Ectodermal cell (in vitro differentiated cells): ENCODE measurements around the gene EXO5.
"Not testable (repeated sequence)": the region's sequence is repeated elsewhere in the genome, so short reads cannot be mapped to it uniquely, and the experiment has no call there.

ENCODE experiments used
- H3K27ac ChIP-seq: 2 replicates; pipeline ENCODE4 v1.7.0; 2013; ENCODE audit warnings: mild to moderate bottlenecking, low read depth, low read length; ENCODE audit not compliant: insufficient read depth, poor library complexity, severe bottlenecking
- H3K27me3 ChIP-seq: 2 replicates; pipeline ENCODE4 v1.7.0; 2013; ENCODE audit warnings: mild to moderate bottlenecking, low read length; ENCODE audit not compliant: insufficient read depth, control insufficient read depth, poor library complexity, severe bottlenecking
- H3K36me3 ChIP-seq: one replicate; pipeline ENCODE4 v1.7.0; 2013; ENCODE audit warnings: low read length; ENCODE audit not compliant: control insufficient read depth, insufficient read depth
- H3K4me1 ChIP-seq: one replicate; pipeline ENCODE4 v1.7.0; 2013; ENCODE audit warnings: low read length; ENCODE audit not compliant: control insufficient read depth, insufficient read depth
- H3K4me3 ChIP-seq: 2 replicates; pipeline ENCODE4 v1.7.0; 2013; ENCODE audit warnings: low read depth, low read length, control low read depth; ENCODE audit not compliant: insufficient read depth
- H3K9me3 ChIP-seq: 2 replicates; pipeline ENCODE4 v1.7.0; 2013; ENCODE audit warnings: mild to moderate bottlenecking, low read length, moderate library complexity; ENCODE audit not compliant: control insufficient read depth
- WGBS, 2 experiments: methylation state at CpG; one replicate each; pipeline ENCODE4 v1.1.7; 2013; ENCODE audit warnings: missing lambda C conversion rate in 2 of 2; 5-methylcytosine and 5-hydroxymethylcytosine counted together

The EXO5 gene

DNA sequence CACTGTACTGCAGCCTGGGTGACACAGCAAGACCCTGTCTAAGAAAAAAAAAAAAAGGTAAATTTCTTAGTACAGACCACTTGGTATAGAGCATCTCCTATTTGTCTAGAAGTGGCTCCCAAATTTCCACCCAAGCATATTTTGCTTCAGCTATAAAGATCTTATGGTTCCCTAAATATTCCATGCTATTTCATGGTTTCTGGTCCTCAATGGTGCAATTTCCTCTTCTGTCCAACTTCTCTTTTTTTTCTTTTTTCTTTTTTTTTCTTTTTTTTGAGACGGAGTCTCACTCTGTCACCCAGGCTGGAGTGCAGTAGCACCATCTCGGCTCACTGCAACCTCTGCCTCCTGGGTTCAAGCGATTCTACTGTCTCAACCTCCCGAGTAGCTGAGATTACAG is 5.9 kb upstream of the EXO5 start:
- not testable (repeated sequence) for H3K4me3 ChIP-seq, H3K36me3 ChIP-seq, H3K4me1 ChIP-seq, H3K27me3 ChIP-seq, H3K9me3 ChIP-seq, H3K27ac ChIP-seq
- WGBS, 2 experiments: 90 to 92% methylated on average over 4 of the region's 4 CpGs

DNA sequence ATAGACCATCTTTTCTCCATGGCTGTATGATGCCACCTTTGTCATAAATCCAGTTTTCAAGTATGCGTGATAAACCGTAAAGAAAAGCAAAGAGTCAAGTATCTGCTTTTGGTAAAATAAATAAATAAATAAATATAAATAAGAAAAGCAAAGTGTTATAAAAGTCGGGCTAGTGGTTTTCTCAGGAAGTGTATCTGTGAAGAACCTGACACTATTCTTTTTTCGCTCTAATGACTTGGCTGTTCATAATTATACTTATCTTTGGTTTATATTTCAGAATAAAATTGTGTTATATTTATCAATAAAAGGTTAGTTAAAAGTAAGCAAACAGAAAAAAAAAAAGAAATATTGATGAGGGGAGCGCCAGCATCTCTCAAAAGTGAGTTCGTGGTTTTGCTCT is 594 bp upstream of the EXO5 start:
- H3K27ac ChIP-seq: no peak overlapping the region
- H3K27me3 ChIP-seq: peaks cover 7% of the 10 kb centered on the region
- H3K4me3 ChIP-seq: peak overlapping the region; percentile 65
- WGBS, 2 experiments: 29 to 54% methylated on average over 2 to 3 of the region's 6 CpGs
- H3K36me3 ChIP-seq: no peaks in the 10 kb centered on the region
- H3K4me1 ChIP-seq: no peaks in the 10 kb centered on the region
- H3K9me3 ChIP-seq: no peaks in the 10 kb centered on the region

DNA sequence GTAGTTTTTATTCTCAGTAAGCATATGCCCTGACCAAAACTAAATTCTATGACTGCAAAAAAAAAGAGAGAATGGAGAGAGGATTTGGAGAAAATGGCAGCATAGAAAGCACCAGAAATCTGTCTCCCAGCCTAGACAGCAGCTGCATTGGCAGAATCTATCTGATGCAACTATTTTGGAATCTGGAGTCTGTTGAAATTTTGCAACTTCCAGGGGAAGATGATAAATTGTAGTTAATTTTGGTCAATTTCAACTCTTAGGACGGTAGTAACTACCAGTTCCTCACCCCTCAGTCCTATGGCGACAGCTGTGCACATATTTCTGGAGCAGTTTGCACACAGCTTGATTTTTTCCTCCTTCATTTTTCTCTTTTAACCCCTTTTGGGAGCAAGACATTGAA is 10.9 kb downstream of the EXO5 start:
- WGBS, 2 experiments: 91 to 94% methylated on average over 2 of the region's 2 CpGs
- H3K9me3 ChIP-seq: no peaks in the 10 kb centered on the region
- H3K27me3 ChIP-seq: no peaks in the 10 kb centered on the region
- peaks cover 11% of the 10 kb centered on the region for H3K36me3 ChIP-seq
- no peak overlapping the region for H3K27ac ChIP-seq
- no peak overlapping the region for H3K4me3 ChIP-seq
- no peaks in the 10 kb centered on the region for H3K4me1 ChIP-seq

DNA sequence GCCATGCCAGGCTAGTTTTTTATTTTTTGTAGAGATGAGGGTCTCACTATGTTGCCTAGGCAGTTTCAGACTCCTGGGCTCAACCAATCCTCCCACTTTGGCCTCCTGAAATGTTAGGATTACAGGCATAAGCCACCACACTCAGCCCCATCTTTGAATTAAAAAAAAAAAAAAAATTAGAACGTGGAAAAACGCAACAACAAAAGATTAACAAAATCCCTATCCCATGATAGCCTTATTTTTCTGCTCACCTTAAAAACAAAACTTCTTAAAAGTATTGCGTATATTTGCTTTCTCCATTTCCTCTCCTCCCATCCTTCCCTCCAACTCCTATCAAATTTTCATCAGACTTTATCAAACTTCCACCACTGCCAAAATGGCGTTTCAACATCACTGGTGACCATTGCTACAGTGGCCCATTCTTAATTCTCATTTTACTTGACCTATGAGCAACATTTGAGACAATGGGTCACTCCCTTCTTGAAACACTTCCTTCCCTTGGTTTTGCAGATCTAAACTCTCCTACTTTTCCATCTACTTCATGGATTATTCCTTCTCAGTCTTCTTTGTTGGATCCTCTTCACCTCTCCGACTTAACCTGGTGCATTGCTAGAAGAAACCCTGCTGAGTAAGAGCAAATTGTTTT is 22.3 kb downstream of the EXO5 start:
- Histone ChIP-seq H3K27me3 (peaks cover 3% of the 10 kb centered on the region), H3K9me3 (peaks cover 2% of the 10 kb centered on the region), H3K27ac (no peak overlapping the region)

DNA sequence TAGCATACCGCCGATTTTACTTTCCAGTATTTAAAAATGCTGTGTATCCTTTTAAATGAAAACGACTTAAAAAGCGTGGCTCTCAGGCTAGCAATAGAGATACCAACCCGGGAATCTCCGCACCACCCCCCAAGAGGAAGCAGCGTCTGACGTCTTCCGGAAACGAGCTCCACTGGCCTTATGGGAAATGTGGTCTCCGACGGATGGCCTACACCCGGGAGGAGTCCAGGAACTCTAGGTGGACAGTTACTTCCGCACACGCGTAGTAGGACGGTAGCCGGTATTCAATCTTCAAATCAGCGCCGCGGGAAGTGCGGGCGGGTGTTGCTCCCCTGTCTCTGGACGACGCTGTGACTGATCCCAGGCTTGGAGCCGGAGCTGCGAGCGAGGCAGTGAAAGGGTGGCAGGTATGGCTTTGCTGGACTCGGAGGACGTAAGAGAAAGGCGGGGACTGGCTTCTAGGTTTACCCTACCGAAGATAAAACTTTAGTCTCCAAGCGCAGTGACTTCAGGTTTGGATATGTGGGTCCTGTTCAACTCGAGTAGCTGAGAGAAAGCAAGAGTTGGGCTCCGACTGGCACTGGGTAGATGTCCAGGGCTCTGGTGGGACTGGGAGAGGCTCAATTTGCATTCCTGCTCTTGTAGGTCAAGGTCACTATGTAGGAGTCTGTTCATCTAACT is 23.0 kb downstream of the EXO5 start, which contains the start of gene ZNF684:
ZNF684 (plus strand) TSS at position 257 of the 681 bp plus-strand sequence. CDS start 1,530 bp downstream, outside the sequence.
- Histone ChIP-seq H3K36me3 (no peaks in the 10 kb centered on the region), H3K27ac (no peak within 1 kb of the TSS), H3K9me3 (no peaks in the 10 kb centered on the region), H3K4me3 (peak within 1 kb of the TSS; percentile 81), H3K27me3 (peaks cover 3% of the 10 kb centered on the region), H3K4me1 (no peaks in the 10 kb centered on the region)
- WGBS, 2 experiments: 0 to 1% methylated on average over 35 of the region's 35 CpGs

More for the DNA sequence above, 22.3 kb downstream of the EXO5 start:
- no peaks in the 10 kb centered on the region for H3K36me3 ChIP-seq
- WGBS, 2 experiments: 70 to 71% methylated on average over 5 of the region's 5 CpGs
- H3K4me1 ChIP-seq: no peaks in the 10 kb centered on the region
- peak overlapping the region; percentile 81 for H3K4me3 ChIP-seq

DNA sequence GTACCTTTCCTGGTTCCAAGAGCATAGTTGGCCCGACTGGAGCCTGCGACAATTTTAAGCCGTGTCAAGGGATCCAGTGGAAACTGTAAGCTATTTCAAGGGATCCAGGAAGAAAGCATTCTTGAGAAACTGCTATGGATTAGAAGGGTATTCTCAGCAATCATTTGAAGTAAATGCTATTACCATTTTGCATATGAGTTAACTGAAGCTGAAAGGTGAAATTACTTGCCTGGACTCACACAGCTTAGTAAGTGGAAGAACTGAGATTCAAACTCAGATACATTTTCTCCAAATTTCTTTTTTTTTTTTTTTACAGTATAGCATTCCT is 23.5 kb downstream of the EXO5 start:
- Histone ChIP-seq H3K4me1 (no peaks in the 10 kb centered on the region), H3K9me3 (no peaks in the 10 kb centered on the region), H3K4me3 (peak overlapping the region; percentile 81), H3K36me3 (no peaks in the 10 kb centered on the region), H3K27me3 (peaks cover 3% of the 10 kb centered on the region), H3K27ac (no peak overlapping the region)
- WGBS, 2 experiments: 16 to 19% methylated on average over 3 of the region's 3 CpGs

DNA sequence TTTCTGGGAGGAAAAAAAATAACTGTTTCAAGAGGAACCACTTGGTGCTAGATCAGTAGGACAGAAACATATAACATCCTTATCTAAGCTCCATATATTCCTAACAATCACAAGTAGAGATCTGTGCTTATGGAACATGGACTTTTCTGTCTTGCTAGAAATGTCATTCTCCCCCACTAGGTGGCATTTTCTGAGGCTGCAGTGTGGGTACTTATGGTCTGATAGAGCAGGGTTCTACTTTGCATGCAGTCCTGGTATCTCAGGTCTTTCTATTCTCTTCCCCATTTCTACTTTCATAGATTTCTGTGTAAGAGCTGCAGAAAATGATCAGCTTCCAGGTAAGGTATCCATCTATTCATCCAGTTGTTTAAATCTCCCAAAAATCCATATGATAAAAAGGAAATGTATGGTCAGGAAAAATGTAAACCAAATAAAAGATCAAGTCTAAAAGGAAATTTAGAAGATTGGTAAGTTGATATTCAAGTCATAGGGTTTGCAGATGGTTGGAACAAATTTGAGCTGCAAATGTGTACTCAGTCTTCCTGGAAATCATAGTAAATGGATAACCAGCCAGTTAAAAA is 24.4 kb downstream of the EXO5 start:
- no peak overlapping the region for H3K27ac ChIP-seq
- no peak overlapping the region for H3K4me3 ChIP-seq
- H3K27me3 ChIP-seq: peaks cover 3% of the 10 kb centered on the region
- no peaks in the 10 kb centered on the region for H3K9me3 ChIP-seq
- no peaks in the 10 kb centered on the region for H3K4me1 ChIP-seq
- H3K36me3 ChIP-seq: no peaks in the 10 kb centered on the region

DNA sequence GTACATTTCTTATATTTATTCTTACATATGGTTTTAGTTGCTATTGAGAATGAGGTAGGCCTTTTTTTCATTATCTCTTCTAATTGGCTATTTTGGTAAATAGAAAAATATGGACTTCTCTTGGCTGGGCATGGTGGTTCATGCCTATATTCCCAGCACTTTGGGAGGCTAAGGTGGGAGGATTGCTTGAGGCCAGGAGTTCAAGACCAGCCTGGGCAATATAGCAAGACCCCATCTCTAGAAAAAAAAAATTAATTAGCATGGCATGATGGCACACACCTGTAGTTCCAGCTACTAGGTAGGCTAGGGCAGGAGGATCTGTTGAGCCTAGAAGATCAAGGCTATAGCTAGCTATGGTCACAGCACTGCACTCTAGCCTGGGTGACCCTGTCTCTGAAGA is 26.0 kb downstream of the EXO5 start:
- Histone ChIP-seq H3K27me3 (no peaks in the 10 kb centered on the region), H3K36me3 (no peaks in the 10 kb centered on the region), H3K4me3 (no peak overlapping the region), H3K4me1 (no peaks in the 10 kb centered on the region), H3K9me3 (no peaks in the 10 kb centered on the region), H3K27ac (no peak overlapping the region)

DNA sequence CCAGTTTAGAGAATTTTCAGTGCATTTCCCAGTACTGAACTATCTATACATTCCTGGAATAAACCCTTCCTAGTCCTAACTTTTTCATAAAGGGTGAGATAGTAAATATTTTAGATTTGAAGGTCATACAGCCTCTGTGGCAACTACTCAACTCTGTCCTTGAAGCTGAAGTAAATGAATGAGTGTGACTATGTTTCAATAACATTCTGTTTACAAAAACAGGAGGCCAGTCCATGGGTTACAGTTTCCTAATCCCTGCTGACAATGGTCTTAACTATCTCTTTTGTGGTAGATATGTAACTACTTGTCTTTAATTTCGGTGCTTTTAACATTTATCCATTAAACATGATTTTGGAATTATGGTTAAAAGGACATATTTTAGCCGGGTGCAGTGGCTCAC is 27.2 kb downstream of the EXO5 start:
- WGBS, 2 experiments: 100% methylated on average over 1 of the region's 2 CpGs

DNA sequence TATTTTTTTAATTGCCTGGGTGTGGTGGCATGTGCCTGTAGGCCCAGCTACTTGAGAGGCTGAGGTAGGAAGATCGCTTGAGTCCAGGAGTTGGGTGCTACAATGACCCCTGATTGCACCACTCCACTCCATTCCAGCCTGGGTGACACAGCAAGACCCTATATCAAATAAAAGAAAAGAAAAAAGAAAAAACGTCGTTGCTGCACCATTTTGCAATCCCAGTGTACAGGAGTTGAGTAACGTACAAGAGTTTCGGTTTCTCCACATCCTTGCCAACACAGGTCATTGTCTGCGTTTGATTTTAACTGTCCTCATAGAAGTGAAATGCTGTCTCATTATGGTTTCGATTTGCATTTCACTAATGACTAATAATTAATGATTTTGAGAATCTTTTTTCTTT is 30.8 kb downstream of the EXO5 start:
- Histone ChIP-seq H3K4me3 (no peak overlapping the region), H3K36me3 (no peaks in the 10 kb centered on the region), H3K27ac (no peak overlapping the region), H3K4me1 (no peaks in the 10 kb centered on the region), H3K27me3 (no peaks in the 10 kb centered on the region), H3K9me3 (no peaks in the 10 kb centered on the region)
- 78 to 80% methylated on average over 6 of the region's 7 CpGs for WGBS, 2 experiments

More for the DNA sequence above, 27.2 kb downstream of the EXO5 start:
- Histone ChIP-seq H3K4me3 (no peak overlapping the region), H3K27ac (no peak overlapping the region), H3K36me3 (no peaks in the 10 kb centered on the region), H3K4me1 (no peaks in the 10 kb centered on the region), H3K27me3 (no peaks in the 10 kb centered on the region), H3K9me3 (no peaks in the 10 kb centered on the region)
